Trophoblast cell (in vitro differentiated cells and primary cell): ENCODE measurements around the gene PNLIPRP3.

Source experiments
- DNase-seq, 2 donors: peaks; one replicate each; pipeline ENCODE4 v3.0.0-alpha.2; 2016
- H2AFZ ChIP-seq: 2 replicates; pipeline ENCODE4 v1.6.1; 2013; ENCODE audit warnings: low read length, moderate library complexity, mild to moderate bottlenecking; ENCODE audit not compliant: insufficient read depth, poor library complexity
- H2AK5ac ChIP-seq: 2 replicates; pipeline ENCODE4 v1.6.1; 2013; ENCODE audit warnings: mild to moderate bottlenecking, low read length
- H2BK120ac ChIP-seq: 2 replicates; pipeline ENCODE4 v1.6.1; 2013; ENCODE audit warnings: low read length, mild to moderate bottlenecking, moderate library complexity; ENCODE audit not compliant: insufficient read depth, poor library complexity
- H2BK12ac ChIP-seq: 2 replicates; pipeline ENCODE4 v1.6.1; 2013; ENCODE audit warnings: mild to moderate bottlenecking, low read length, moderate library complexity
- H2BK5ac ChIP-seq: 2 replicates; pipeline ENCODE4 v1.6.1; 2013; ENCODE audit warnings: low read length, low read depth, moderate library complexity, mild to moderate bottlenecking; ENCODE audit not compliant: poor library complexity
- H3K14ac ChIP-seq: 2 replicates; pipeline ENCODE4 v1.6.1; 2013; ENCODE audit warnings: mild to moderate bottlenecking, low read length
- H3K18ac ChIP-seq: 2 replicates; pipeline ENCODE4 v1.6.1; 2013; ENCODE audit warnings: mild to moderate bottlenecking, low read length
- H3K23ac ChIP-seq: 2 replicates; pipeline ENCODE4 v1.6.1; 2013; ENCODE audit warnings: low read length
- H3K27ac ChIP-seq: 2 replicates; pipeline ENCODE4 v1.5.1; 2013; ENCODE audit warnings: low read depth, mild to moderate bottlenecking, inconsistent platforms, low read length, moderate library complexity
- H3K27me3 ChIP-seq: 2 replicates; pipeline ENCODE4 v1.6.1; 2013; ENCODE audit warnings: inconsistent platforms, mild to moderate bottlenecking, low read length, moderate library complexity; ENCODE audit not compliant: insufficient read depth
- H3K36me3 ChIP-seq, 2 experiments: 1 replicate in 1 of 2; 2 replicates in 1 of 2; pipeline ENCODE4 v1.6.1; 2013; ENCODE audit warnings: low read length in 2 of 2, mild to moderate bottlenecking in 2 of 2, moderate library complexity in 1 of 2; ENCODE audit not compliant: insufficient read depth in 2 of 2, control insufficient read depth in 1 of 2
- H3K4ac ChIP-seq: 2 replicates; pipeline ENCODE4 v1.6.1; 2013; ENCODE audit warnings: low read depth, mild to moderate bottlenecking, low read length, moderate library complexity
- H3K4me1 ChIP-seq, 2 experiments: 1 replicate in 1 of 2; 2 replicates in 1 of 2; pipeline ENCODE4 v1.6.1; 2013; ENCODE audit warnings: low read length in 2 of 2, mild to moderate bottlenecking in 2 of 2, moderate library complexity in 1 of 2; ENCODE audit not compliant: insufficient read depth in 2 of 2, control insufficient read depth in 1 of 2
- H3K4me2 ChIP-seq: 2 replicates; pipeline ENCODE4 v1.6.1; 2013; ENCODE audit warnings: inconsistent platforms, mild to moderate bottlenecking, low read length, moderate library complexity
- H3K4me3 ChIP-seq: 2 replicates; pipeline ENCODE4 v1.5.1; 2013; ENCODE audit warnings: mild to moderate bottlenecking, low read depth, low read length, inconsistent platforms
- H3K79me1 ChIP-seq: one replicate; pipeline ENCODE4 v1.6.1; 2013; ENCODE audit warnings: low read length
- H3K79me2 ChIP-seq: 2 replicates; pipeline ENCODE4 v1.6.1; 2013; ENCODE audit warnings: low read length, mild to moderate bottlenecking; ENCODE audit not compliant: control insufficient read depth, insufficient read depth, poor library complexity
- H3K9ac ChIP-seq: 2 replicates; pipeline ENCODE4 v1.6.1; 2013; ENCODE audit warnings: mild to moderate bottlenecking, low read length
- H3K9me3 ChIP-seq: 2 replicates; pipeline ENCODE4 v1.6.1; 2013; ENCODE audit warnings: low read depth, mild to moderate bottlenecking, control low read depth, inconsistent platforms, low read length; ENCODE audit not compliant: insufficient read depth
- H4K12ac ChIP-seq: 2 replicates; pipeline ENCODE4 v1.6.1; 2013; ENCODE audit warnings: low read depth, mild to moderate bottlenecking, low read length, moderate library complexity
- H4K8ac ChIP-seq: 2 replicates; pipeline ENCODE4 v1.6.1; 2013; ENCODE audit warnings: low read depth, mild to moderate bottlenecking, low read length, moderate library complexity
- H4K91ac ChIP-seq: one replicate; pipeline ENCODE4 v1.6.1; 2013; ENCODE audit warnings: low read depth, mild to moderate bottlenecking, low read length, moderate library complexity
- WGBS: extraction: QIAGEN DNeasy Blood & Tissue Kit; methylation state at CpG from one replicate; pipeline ENCODE4 v1.1.7; 2013; ENCODE audit warnings: missing lambda C conversion rate; ENCODE audit not compliant: insufficient read length, insufficient coverage; ENCODE audit errors: extremely low coverage; 5-methylcytosine and 5-hydroxymethylcytosine counted together

Gene PNLIPRP3

DNA sequence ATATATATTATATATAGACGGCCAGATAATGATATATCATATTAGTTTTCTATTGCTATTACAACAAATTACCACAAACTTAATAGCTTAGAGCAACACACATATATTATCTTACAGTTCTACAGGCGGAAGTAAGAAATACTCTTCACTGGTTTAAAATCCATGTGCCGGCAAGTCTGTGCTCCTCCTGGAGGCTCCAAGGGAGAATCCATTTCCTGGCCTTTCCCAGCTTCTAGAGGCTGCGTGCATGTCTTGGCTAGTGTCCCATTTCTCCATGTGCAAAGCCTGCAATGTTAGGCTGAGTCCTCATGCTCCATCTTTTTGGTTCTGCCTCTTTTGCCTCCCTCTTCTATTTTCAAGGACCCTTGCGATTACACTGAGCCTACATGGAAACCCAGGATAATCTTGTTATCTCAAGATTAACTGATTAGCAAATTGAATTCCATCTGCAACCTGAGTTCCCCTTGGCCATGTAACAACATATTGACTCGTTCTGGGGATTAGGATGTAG is 23.9 kb upstream of the PNLIPRP3 start:
- H2BK12ac ChIP-seq, result no peak overlapping the region
- H4K91ac ChIP-seq, result no peak overlapping the region
- WGBS, result no CpG with 5 or more reads among the region's 6 CpGs
- no peak overlapping the region for H3K9ac ChIP-seq
- H3K4me3 ChIP-seq, result no peak overlapping the region
- DNase-seq, result no peak
- H3K18ac ChIP-seq, result no peak overlapping the region
- no peak overlapping the region for H2AFZ ChIP-seq
- no peaks in the 10 kb centered on the region for H3K27me3 ChIP-seq
- no peak overlapping the region for H2BK120ac ChIP-seq
- no peak overlapping the region for H2BK5ac ChIP-seq
- no peak overlapping the region for H3K27ac ChIP-seq
- no peak overlapping the region for H3K23ac ChIP-seq
- no peaks in the 10 kb centered on the region for H3K9me3 ChIP-seq
- H3K79me1 ChIP-seq, result no peaks in the 10 kb centered on the region
- H3K36me3 ChIP-seq, result no peaks in the 10 kb centered on the region
- H3K79me2 ChIP-seq, result no peaks in the 10 kb centered on the region
- H3K14ac ChIP-seq, result no peak overlapping the region
- no peak overlapping the region for H3K4ac ChIP-seq
- H4K12ac ChIP-seq, result no peak overlapping the region
- no peaks in the 10 kb centered on the region for H3K4me1 ChIP-seq
- no peak overlapping the region for H3K4me2 ChIP-seq
- H2AK5ac ChIP-seq, result no peak overlapping the region
- no peak overlapping the region for H4K8ac ChIP-seq

DNA sequence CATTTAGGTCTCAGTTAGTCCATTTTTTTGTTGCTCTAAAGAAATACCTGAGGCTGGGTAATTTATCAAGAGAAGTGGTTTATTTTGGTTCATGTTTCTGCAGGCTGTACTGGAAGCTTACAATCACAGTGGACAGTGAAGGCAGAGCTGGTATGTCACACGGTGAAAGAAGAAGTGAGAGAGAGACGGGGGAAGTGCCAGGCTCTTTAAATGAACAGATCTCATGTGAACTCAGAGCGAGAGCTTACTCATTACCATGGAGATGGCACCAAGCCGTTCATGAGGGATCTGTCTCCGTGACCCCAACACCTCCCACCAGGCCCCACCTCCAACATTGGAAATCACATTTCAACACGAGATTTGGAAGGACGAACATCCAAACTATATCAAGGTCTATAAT is 18.9 kb upstream of the PNLIPRP3 start:
- H2AK5ac ChIP-seq, result no peak overlapping the region
- WGBS, result no CpG with 5 or more reads among the region's 7 CpGs
- no peak overlapping the region for H2BK120ac ChIP-seq
- no peaks in the 10 kb centered on the region for H3K36me3 ChIP-seq
- H3K4me2 ChIP-seq, result no peak overlapping the region
- no peak overlapping the region for H2AFZ ChIP-seq
- H3K4me1 ChIP-seq, result no peaks in the 10 kb centered on the region
- no peak overlapping the region for H3K4ac ChIP-seq
- no peak overlapping the region for H2BK12ac ChIP-seq
- H3K27ac ChIP-seq, result no peak overlapping the region
- no peak overlapping the region for H3K23ac ChIP-seq
- no peak overlapping the region for H3K18ac ChIP-seq
- no peak overlapping the region for H3K4me3 ChIP-seq
- no peak for DNase-seq
- H4K8ac ChIP-seq, result no peak overlapping the region
- H3K79me2 ChIP-seq, result no peaks in the 10 kb centered on the region
- H2BK5ac ChIP-seq, result no peak overlapping the region
- no peaks in the 10 kb centered on the region for H3K9me3 ChIP-seq
- H3K27me3 ChIP-seq, result no peaks in the 10 kb centered on the region
- H3K14ac ChIP-seq, result no peak overlapping the region
- no peaks in the 10 kb centered on the region for H3K79me1 ChIP-seq
- H4K12ac ChIP-seq, result no peak overlapping the region
- H3K9ac ChIP-seq, result no peak overlapping the region
- no peak overlapping the region for H4K91ac ChIP-seq

DNA sequence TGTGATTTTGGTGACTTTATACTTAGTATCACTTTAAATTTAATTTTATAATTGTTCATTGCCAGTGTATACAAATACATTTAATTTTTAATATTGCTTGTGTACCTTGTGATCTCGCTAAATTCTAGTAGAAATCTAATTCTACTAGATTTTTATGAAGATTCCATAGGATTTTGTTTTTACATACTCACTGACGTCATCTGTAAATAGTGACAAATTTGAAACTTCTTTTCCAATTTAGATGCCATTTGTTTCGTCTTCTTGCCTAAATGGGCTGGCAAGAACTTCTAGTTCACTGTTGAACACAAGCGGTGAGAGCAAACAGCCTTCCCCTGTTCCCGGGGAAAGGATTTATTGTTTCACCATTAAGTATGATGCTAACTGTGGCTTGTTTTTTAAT is 17.3 kb upstream of the PNLIPRP3 start:
- Histone ChIP-seq H2AFZ (no peak overlapping the region), H2BK120ac (no peak overlapping the region), H3K36me3 (no peaks in the 10 kb centered on the region), H3K4ac (no peak overlapping the region), H3K9ac (no peak overlapping the region), H3K9me3 (no peaks in the 10 kb centered on the region), H4K91ac (no peak overlapping the region), H3K4me2 (no peak overlapping the region), H3K4me1 (no peaks in the 10 kb centered on the region), H3K14ac (no peak overlapping the region), H4K8ac (no peak overlapping the region), H3K18ac (no peak overlapping the region), H3K4me3 (no peak overlapping the region), H3K79me1 (no peaks in the 10 kb centered on the region), H3K27me3 (no peaks in the 10 kb centered on the region), H3K23ac (no peak overlapping the region), H3K79me2 (no peaks in the 10 kb centered on the region), H2BK5ac (no peak overlapping the region), H3K27ac (no peak overlapping the region), H2BK12ac (no peak overlapping the region), H2AK5ac (no peak overlapping the region), H4K12ac (no peak overlapping the region)
- no CpG with 5 or more reads among the region's 5 CpGs for WGBS
- DNase-seq, result no peak

DNA sequence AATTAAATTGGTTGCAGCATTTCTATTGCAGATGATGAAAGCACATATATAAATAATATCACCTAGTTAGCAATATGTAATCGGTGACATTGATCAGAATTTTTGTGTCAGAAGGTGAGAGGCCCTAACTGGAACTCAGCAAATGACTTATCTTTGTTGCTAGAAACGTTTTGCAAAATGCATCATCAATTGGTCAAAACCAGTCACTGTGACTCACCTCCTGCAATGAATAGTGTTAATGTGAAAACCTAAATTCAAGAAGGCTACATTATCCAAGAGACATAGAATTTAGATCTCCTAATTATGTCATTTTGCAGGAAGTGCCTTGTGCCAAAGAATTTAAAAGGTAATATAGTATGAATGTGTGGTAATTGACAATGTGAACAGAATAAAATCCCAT is 9.8 kb upstream of the PNLIPRP3 start:
- DNase-seq, result no peak
- no CpG with 5 or more reads among the region's 2 CpGs for WGBS

More for the DNA sequence above, 9.8 kb upstream of the PNLIPRP3 start:
- H3K27ac ChIP-seq, result no peak overlapping the region
- no peaks in the 10 kb centered on the region for H3K4me1 ChIP-seq
- no peak overlapping the region for H2BK5ac ChIP-seq
- H2BK12ac ChIP-seq, result no peak overlapping the region
- H3K27me3 ChIP-seq, result no peaks in the 10 kb centered on the region
- no peak overlapping the region for H3K23ac ChIP-seq
- H4K91ac ChIP-seq, result no peak overlapping the region
- H3K36me3 ChIP-seq, result no peaks in the 10 kb centered on the region
- H3K79me2 ChIP-seq, result no peaks in the 10 kb centered on the region
- no peak overlapping the region for H3K4me2 ChIP-seq
- H3K14ac ChIP-seq, result no peak overlapping the region
- H2BK120ac ChIP-seq, result no peak overlapping the region
- no peak overlapping the region for H3K4ac ChIP-seq
- no peaks in the 10 kb centered on the region for H3K79me1 ChIP-seq
- no peak overlapping the region for H3K4me3 ChIP-seq
- no peak overlapping the region for H2AK5ac ChIP-seq
- H3K9me3 ChIP-seq, result no peaks in the 10 kb centered on the region
- H4K12ac ChIP-seq, result no peak overlapping the region
- no peak overlapping the region for H3K9ac ChIP-seq
- H4K8ac ChIP-seq, result no peak overlapping the region
- H3K18ac ChIP-seq, result no peak overlapping the region
- no peak overlapping the region for H2AFZ ChIP-seq
